Measurements from ENCODE around the gene BCLAF1.

DNA sequence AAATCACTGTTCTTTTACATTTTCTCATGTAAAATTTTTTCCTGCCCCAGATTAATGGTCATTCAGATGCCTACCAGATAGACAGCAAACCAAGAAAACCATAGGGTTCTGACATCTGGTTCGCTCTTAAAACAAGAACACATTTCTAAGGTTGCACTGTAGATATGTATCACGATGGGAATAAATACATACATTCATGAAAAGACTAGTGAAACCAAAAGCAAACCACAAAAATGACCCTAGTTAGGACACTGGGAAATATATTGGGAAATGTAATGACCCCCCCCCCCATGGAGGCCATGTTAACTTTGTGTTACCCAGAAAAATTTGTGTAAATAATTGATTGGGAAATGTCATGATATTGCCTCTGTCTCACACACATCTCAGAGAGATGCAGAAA is 77.0 kb downstream of the BCLAF1 start:
- TF ChIP-seq HDGF (IDR thresholded peaks at IDR 0.05; ENCODE audit: borderline replicate concordance) (no peak), PKNOX1 (IDR thresholded peaks at IDR 0.05) (no peak), FOXA1 (IDR thresholded peaks at IDR 0.05) (no peak), ELF4 (IDR thresholded peaks at IDR 0.05) (no peak)

Measured in HEK293T (cell line).